HL-60 (cell line): ENCODE data around the gene MPV17L2.

Experiments used
- CTCF ChIP-seq: IDR thresholded peaks from one replicate; pipeline ENCODE4 v1.5.1; 2011; ENCODE audit warnings: low read length, control low read depth, inconsistent platforms; ENCODE audit not compliant: insufficient read depth
- GABPA ChIP-seq: IDR thresholded peaks from 2 replicates; pipeline ENCODE4 v1.6.1; 2012; ENCODE audit warnings: low read depth
- TF ChIP-seq, protein P1 (sequence below): IDR thresholded peaks from 2 replicates; pipeline ENCODE4 v1.6.1; 2012; ENCODE audit warnings: low read depth; ENCODE audit not compliant: insufficient replicate concordance

- TF ChIP-seq CTCF (no peak), GABPA (no peak)
- TF ChIP-seq, protein P1, sequence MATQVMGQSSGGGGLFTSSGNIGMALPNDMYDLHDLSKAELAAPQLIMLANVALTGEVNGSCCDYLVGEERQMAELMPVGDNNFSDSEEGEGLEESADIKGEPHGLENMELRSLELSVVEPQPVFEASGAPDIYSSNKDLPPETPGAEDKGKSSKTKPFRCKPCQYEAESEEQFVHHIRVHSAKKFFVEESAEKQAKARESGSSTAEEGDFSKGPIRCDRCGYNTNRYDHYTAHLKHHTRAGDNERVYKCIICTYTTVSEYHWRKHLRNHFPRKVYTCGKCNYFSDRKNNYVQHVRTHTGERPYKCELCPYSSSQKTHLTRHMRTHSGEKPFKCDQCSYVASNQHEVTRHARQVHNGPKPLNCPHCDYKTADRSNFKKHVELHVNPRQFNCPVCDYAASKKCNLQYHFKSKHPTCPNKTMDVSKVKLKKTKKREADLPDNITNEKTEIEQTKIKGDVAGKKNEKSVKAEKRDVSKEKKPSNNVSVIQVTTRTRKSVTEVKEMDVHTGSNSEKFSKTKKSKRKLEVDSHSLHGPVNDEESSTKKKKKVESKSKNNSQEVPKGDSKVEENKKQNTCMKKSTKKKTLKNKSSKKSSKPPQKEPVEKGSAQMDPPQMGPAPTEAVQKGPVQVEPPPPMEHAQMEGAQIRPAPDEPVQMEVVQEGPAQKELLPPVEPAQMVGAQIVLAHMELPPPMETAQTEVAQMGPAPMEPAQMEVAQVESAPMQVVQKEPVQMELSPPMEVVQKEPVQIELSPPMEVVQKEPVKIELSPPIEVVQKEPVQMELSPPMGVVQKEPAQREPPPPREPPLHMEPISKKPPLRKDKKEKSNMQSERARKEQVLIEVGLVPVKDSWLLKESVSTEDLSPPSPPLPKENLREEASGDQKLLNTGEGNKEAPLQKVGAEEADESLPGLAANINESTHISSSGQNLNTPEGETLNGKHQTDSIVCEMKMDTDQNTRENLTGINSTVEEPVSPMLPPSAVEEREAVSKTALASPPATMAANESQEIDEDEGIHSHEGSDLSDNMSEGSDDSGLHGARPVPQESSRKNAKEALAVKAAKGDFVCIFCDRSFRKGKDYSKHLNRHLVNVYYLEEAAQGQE: no peak
Observed at GRCh38 chr19:18211683-18212082, 18.7 kb downstream of the MPV17L2 start.
